Measurements from ENCODE around the gene FILIP1L. TPM values are rescaled to one million over a fixed set of nuclear protein-coding genes. Genes with fewer than 3 reads are reported as not detected.

Gene FILIP1L
- total and polyA plus RNA-seq, 4 experiments from 2014 or later: 0.32 TPM; not detected in 3

- intact Hi-C loops (cut with micrococcal nuclease): no loop called here
- Mint-ChIP-seq H3K4me1 (peaks cover 0 to 3% (median 0%) of the 10 kb centered on the region in 4 donors), H3K27me3 (no peaks in the 10 kb centered on the region), H3K4me3 (no peak overlapping the region), H3K36me3 (no peaks in the 10 kb centered on the region), H3K27ac (no peak overlapping the region), H3K9me3 (no peaks in the 10 kb centered on the region)
- Histone ChIP-seq H3K9me3 (ENCODE audit: control insufficient read depth in 1 of 2, low read length in 2 of 2) (no peaks in the 10 kb centered on the region), H3K36me3 (ENCODE audit: insufficient read depth, low read length) (no peaks in the 10 kb centered on the region), H3K4me3 (ENCODE audit: low read length in 2 of 2) (no peak overlapping the region), H3K4me1 (ENCODE audit: insufficient read depth, low read length) (no peaks in the 10 kb centered on the region), H3K27me3 (ENCODE audit: insufficient read depth, low read length) (no peaks in the 10 kb centered on the region), H3K27ac (ENCODE audit: low read depth, low read length) (no peak overlapping the region)
- POLR2A ChIA-PET (ENCODE audit: partially characterized antibody): no interaction called here
- CTCF ChIA-PET (ENCODE audit: partially characterized antibody): no interaction called here
- DNase-seq: no peak
Observed at GRCh38 chr3:99955773-99956562, 158.3 kb downstream of the FILIP1L start.

GRCh38 chr3:99954914-99955644 is 159.2 kb downstream of the FILIP1L start:
- intact Hi-C loops (cut with micrococcal nuclease): no loop called here
- Mint-ChIP-seq H3K27ac (peak overlapping the region in 1 of 7 donors; percentile 21), H3K36me3 (no peaks in the 10 kb centered on the region), H3K4me3 (no peak overlapping the region), H3K9me3 (no peaks in the 10 kb centered on the region), H3K27me3 (no peaks in the 10 kb centered on the region), H3K4me1 (peaks cover 0 to 3% (median 0%) of the 10 kb centered on the region in 4 donors)
- DNase-seq: no peak
- H3K4me3 ChIP-seq (ENCODE audit: low read length in 2 of 2): no peak overlapping the region
- H3K27me3 ChIP-seq (ENCODE audit: insufficient read depth, low read length): no peaks in the 10 kb centered on the region
- H3K36me3 ChIP-seq (ENCODE audit: insufficient read depth, low read length): no peaks in the 10 kb centered on the region
- H3K4me1 ChIP-seq (ENCODE audit: insufficient read depth, low read length): no peaks in the 10 kb centered on the region
- no peak overlapping the region for H3K27ac ChIP-seq (ENCODE audit: low read depth, low read length)
- ChIA-PET CTCF (ENCODE audit: partially characterized antibody) (no interaction called here), POLR2A (ENCODE audit: partially characterized antibody) (no interaction called here)
- no peaks in the 10 kb centered on the region for H3K9me3 ChIP-seq (ENCODE audit: control insufficient read depth in 1 of 2, low read length in 2 of 2)

GRCh38 chr3:99953596-99953995 is 160.7 kb downstream of the FILIP1L start:
- Histone ChIP-seq H3K36me3 (ENCODE audit: insufficient read depth, low read length) (no peaks in the 10 kb centered on the region), H3K4me1 (ENCODE audit: insufficient read depth, low read length) (no peaks in the 10 kb centered on the region), H3K9me3 (ENCODE audit: control insufficient read depth in 1 of 2, low read length in 2 of 2) (no peaks in the 10 kb centered on the region), H3K27ac (ENCODE audit: low read depth, low read length) (no peak overlapping the region), H3K27me3 (ENCODE audit: insufficient read depth, low read length) (no peaks in the 10 kb centered on the region), H3K4me3 (ENCODE audit: low read length in 2 of 2) (no peak overlapping the region)
- ChIA-PET POLR2A (ENCODE audit: partially characterized antibody) (no interaction called here), CTCF (ENCODE audit: partially characterized antibody) (no interaction called here)
- H3K9me3 Mint-ChIP-seq: no peaks in the 10 kb centered on the region
- no peak for DNase-seq
- peaks cover 0 to 3% (median 0%) of the 10 kb centered on the region in 4 donors for H3K4me1 Mint-ChIP-seq
- no peak overlapping the region for H3K27ac Mint-ChIP-seq
- H3K27me3 Mint-ChIP-seq: no peaks in the 10 kb centered on the region
- H3K36me3 Mint-ChIP-seq: no peaks in the 10 kb centered on the region
- intact Hi-C loops (cut with micrococcal nuclease): no loop called here
- H3K4me3 Mint-ChIP-seq: no peak overlapping the region

GRCh38 chr3:99952306-99952705 is 162.0 kb downstream of the FILIP1L start:
- ChIA-PET CTCF (ENCODE audit: partially characterized antibody) (no interaction called here), POLR2A (ENCODE audit: partially characterized antibody) (no interaction called here)
- no peaks in the 10 kb centered on the region for H3K36me3 ChIP-seq (ENCODE audit: insufficient read depth, low read length)
- no peaks in the 10 kb centered on the region for H3K9me3 ChIP-seq (ENCODE audit: control insufficient read depth in 1 of 2, low read length in 2 of 2)
- no peak overlapping the region for H3K27ac ChIP-seq (ENCODE audit: low read depth, low read length)
- H3K27ac Mint-ChIP-seq: no peak overlapping the region
- H3K27me3 Mint-ChIP-seq: no peaks in the 10 kb centered on the region
- no peaks in the 10 kb centered on the region for H3K36me3 Mint-ChIP-seq
- DNase-seq: no peak
- H3K9me3 Mint-ChIP-seq: no peaks in the 10 kb centered on the region
- H3K4me3 Mint-ChIP-seq: no peak overlapping the region
- peaks cover 0 to 3% (median 0%) of the 10 kb centered on the region in 4 donors for H3K4me1 Mint-ChIP-seq
- H3K4me1 ChIP-seq (ENCODE audit: insufficient read depth, low read length): no peaks in the 10 kb centered on the region
- intact Hi-C loops (cut with micrococcal nuclease): no loop called here
- H3K27me3 ChIP-seq (ENCODE audit: insufficient read depth, low read length): no peaks in the 10 kb centered on the region
- H3K4me3 ChIP-seq (ENCODE audit: low read length in 2 of 2): no peak overlapping the region

GRCh38 chr3:99951701-99952100 is 162.6 kb downstream of the FILIP1L start:
- ChIA-PET POLR2A (ENCODE audit: partially characterized antibody) (no interaction called here), CTCF (ENCODE audit: partially characterized antibody) (no interaction called here)
- Mint-ChIP-seq H3K27me3 (no peaks in the 10 kb centered on the region), H3K27ac (no peak overlapping the region), H3K4me3 (no peak overlapping the region), H3K4me1 (peaks cover 0 to 3% (median 0%) of the 10 kb centered on the region in 4 donors), H3K36me3 (no peaks in the 10 kb centered on the region), H3K9me3 (no peaks in the 10 kb centered on the region)
- no peaks in the 10 kb centered on the region for H3K36me3 ChIP-seq (ENCODE audit: insufficient read depth, low read length)
- no peaks in the 10 kb centered on the region for H3K27me3 ChIP-seq (ENCODE audit: insufficient read depth, low read length)
- H3K4me3 ChIP-seq (ENCODE audit: low read length in 2 of 2): no peak overlapping the region
- no peaks in the 10 kb centered on the region for H3K9me3 ChIP-seq (ENCODE audit: control insufficient read depth in 1 of 2, low read length in 2 of 2)
- no peak overlapping the region for H3K27ac ChIP-seq (ENCODE audit: low read depth, low read length)
- no peaks in the 10 kb centered on the region for H3K4me1 ChIP-seq (ENCODE audit: insufficient read depth, low read length)
- no peak for DNase-seq
- intact Hi-C loops (cut with micrococcal nuclease): no loop called here

- Mint-ChIP-seq H3K36me3 (no peaks in the 10 kb centered on the region), H3K4me3 (no peak overlapping the region), H3K9me3 (no peaks in the 10 kb centered on the region), H3K27me3 (no peaks in the 10 kb centered on the region), H3K27ac (no peak overlapping the region), H3K4me1 (no peaks in the 10 kb centered on the region)
- H3K9me3 ChIP-seq (ENCODE audit: control insufficient read depth in 1 of 2, low read length in 2 of 2): no peaks in the 10 kb centered on the region
- no peaks in the 10 kb centered on the region for H3K4me1 ChIP-seq (ENCODE audit: insufficient read depth, low read length)
- DNase-seq: no peak
- H3K27me3 ChIP-seq (ENCODE audit: insufficient read depth, low read length): no peaks in the 10 kb centered on the region
- ChIA-PET POLR2A (ENCODE audit: partially characterized antibody) (no interaction called here), CTCF (ENCODE audit: partially characterized antibody) (interaction anchor here (1.0 kb wide), 1 partner anchor 15 kb away, joined by 3 read pairs; no protein-coding TSS in a partner anchor)
- H3K4me3 ChIP-seq (ENCODE audit: low read length in 2 of 2): no peak overlapping the region
- intact Hi-C loops (cut with micrococcal nuclease): no loop called here
- H3K36me3 ChIP-seq (ENCODE audit: insufficient read depth, low read length): no peaks in the 10 kb centered on the region
- no peak overlapping the region for H3K27ac ChIP-seq (ENCODE audit: low read depth, low read length)
Observed at GRCh38 chr3:99950921-99951320, 163.4 kb downstream of the FILIP1L start.

GRCh38 chr3:99949956-99950670 is 164.2 kb downstream of the FILIP1L start:
- intact Hi-C loops (cut with micrococcal nuclease): no loop called here
- no peaks in the 10 kb centered on the region for H3K27me3 Mint-ChIP-seq
- no peaks in the 10 kb centered on the region for H3K4me1 Mint-ChIP-seq
- POLR2A ChIA-PET (ENCODE audit: partially characterized antibody): no interaction called here
- no peaks in the 10 kb centered on the region for H3K4me1 ChIP-seq (ENCODE audit: insufficient read depth, low read length)
- H3K36me3 ChIP-seq (ENCODE audit: insufficient read depth, low read length): no peaks in the 10 kb centered on the region
- DNase-seq: no peak
- no peaks in the 10 kb centered on the region for H3K9me3 Mint-ChIP-seq
- no peak overlapping the region for H3K4me3 ChIP-seq (ENCODE audit: low read length in 2 of 2)
- no peak overlapping the region for H3K4me3 Mint-ChIP-seq
- no peaks in the 10 kb centered on the region for H3K9me3 ChIP-seq (ENCODE audit: control insufficient read depth in 1 of 2, low read length in 2 of 2)
- CTCF ChIA-PET (ENCODE audit: partially characterized antibody): interaction anchor here (1.0 kb wide), 1 partner anchor 14 kb away, joined by 3 read pairs; no protein-coding TSS in a partner anchor
- H3K27me3 ChIP-seq (ENCODE audit: insufficient read depth, low read length): no peaks in the 10 kb centered on the region
- H3K27ac Mint-ChIP-seq: no peak overlapping the region
- H3K36me3 Mint-ChIP-seq: no peaks in the 10 kb centered on the region
- H3K27ac ChIP-seq (ENCODE audit: low read depth, low read length): no peak overlapping the region
